ENCODE data around the gene COMP. TPM values are rescaled to one million over a fixed set of nuclear protein-coding genes. Genes with fewer than 3 reads are reported as not detected.

Gene COMP
- polyA plus RNA-seq, 2 of the 4 experiments (the other 2 are of a cell fraction), result not detected

- TF ChIP-seq CTCF (IDR thresholded peaks at IDR 0.05) (no peak), NPAS2 (CRISPR knock-in tag; IDR thresholded peaks at IDR 0.05; ENCODE audit: borderline replicate concordance) (no peak), JUN (IDR thresholded peaks at IDR 0.05) (no peak), HOXB13 (CRISPR knock-in tag; IDR thresholded peaks at IDR 0.05; ENCODE audit: low read depth) (no peak)
Observed at GRCh38 chr19:18799389-18799970, 8.4 kb upstream of the COMP start (continued).

GRCh38 chr19:18798384-18799352 is 7.6 kb upstream of the COMP start:
- ChIA-PET POLR2A (no interaction called here), CTCF (interaction anchor here (0.6 to 1.1 kb wide), 2 partner anchors 28 to 189 kb away, joined by 3 read pairs; no protein-coding TSS in a partner anchor)
- FAIRE-seq (no peak), ATAC-seq (peak; percentile 61 to 62; a peak in 4 of 6 replicates), DNase-seq (ENCODE audit: low read depth in 1 of 2, low spot score in 1 of 2) (no peak)
- H3K4me2 ChIP-seq, result no peak overlapping the region
- H3K9me3 ChIP-seq, result no peaks in the 10 kb centered on the region
- H3K27ac ChIP-seq, result no peak overlapping the region
- H3K4me1 ChIP-seq, result no peaks in the 10 kb centered on the region
- 29% methylated on average over 12 of the region's 22 CpGs for WGBS (ENCODE audit: missing lambda C conversion rate)
- TF ChIP-seq POLR2A (IDR thresholded peaks at IDR 0.05; ENCODE audit: low read length) (no peak), RAD21 (conservative IDR thresholded peaks at IDR 0.05 in 1 of 2, IDR thresholded peaks at IDR 0.05 in 1 of 2) (no peak), PHF8 (IDR thresholded peaks at IDR 0.05; ENCODE audit: borderline replicate concordance, low read depth) (no peak), CBX2 (IDR thresholded peaks at IDR 0.05; ENCODE audit: borderline replicate concordance, low read depth) (no peak), ZC3H11A (IDR thresholded peaks at IDR 0.05) (no peak), USF2 (IDR thresholded peaks at IDR 0.05) (no peak), JUN (IDR thresholded peaks at IDR 0.05) (no peak)
- no peak overlapping the region for H3K4me3 ChIP-seq

- Histone ChIP-seq H3K9me3 (no peaks in the 10 kb centered on the region), H3K4me1 (no peaks in the 10 kb centered on the region), H3K4me2 (no peak overlapping the region), H3K27ac (no peak overlapping the region), H3K4me3 (no peak overlapping the region)
- POLR2A ChIA-PET, result no interaction called here
- ATAC-seq (no peak), DNase-seq (ENCODE audit: low read depth in 1 of 2, low spot score in 1 of 2) (no peak), FAIRE-seq (no peak)
- CTCF ChIA-PET, result no interaction called here
- WGBS (ENCODE audit: missing lambda C conversion rate), result 72% methylated on average over 2 of the region's 2 CpGs
- no peak for TF ChIP-seq HMGXB4 (CRISPR knock-in tag; IDR thresholded peaks at IDR 0.05; ENCODE audit: borderline replicate concordance)
- TF ChIP-seq MAFK (IDR thresholded peaks at IDR 0.05; ENCODE audit: partially characterized antibody), result no peak
- no peak for TF ChIP-seq FOSB (CRISPR knock-in tag; IDR thresholded peaks at IDR 0.05)
- TF ChIP-seq HOXB13 (CRISPR knock-in tag; IDR thresholded peaks at IDR 0.05; ENCODE audit: low read depth), result no peak
- no peak for TF ChIP-seq EHF (CRISPR knock-in tag; IDR thresholded peaks at IDR 0.05)
- TF ChIP-seq NFE2L2 (conservative IDR thresholded peaks at IDR 0.05; ENCODE audit: low read length), result no peak
- no peak for TF ChIP-seq JUNB (IDR thresholded peaks at IDR 0.05)
- no peak for TF ChIP-seq BHLHE40 (IDR thresholded peaks at IDR 0.05; ENCODE audit: low read depth, low read length)
- no peak for TF ChIP-seq MAZ (IDR thresholded peaks at IDR 0.05; ENCODE audit: borderline replicate concordance, low read depth, low read length)
- no peak for TF ChIP-seq RARB (CRISPR knock-in tag; IDR thresholded peaks at IDR 0.05)
- no peak for TF ChIP-seq MYC (IDR thresholded peaks at IDR 0.05; ENCODE audit: borderline replicate concordance, low read length)
- no peak for TF ChIP-seq ELK1 (IDR thresholded peaks at IDR 0.05; ENCODE audit: low read depth, low read length)
- no peak for TF ChIP-seq EP300 (IDR thresholded peaks at IDR 0.05)
- no peak for TF ChIP-seq REST (IDR thresholded peaks at IDR 0.05)
- no peak for TF ChIP-seq TP53 (CRISPR knock-in tag; IDR thresholded peaks at IDR 0.05)
Observed at GRCh38 chr19:18796239-18796638, 5.1 kb upstream of the COMP start.
